Fibroblast of pulmonary artery (primary cell): ENCODE data around the gene FKBP11.

Experiments used
- DNase-seq: peaks from one replicate; pipeline ENCODE4 v3.0.0-alpha.2; 2010; ENCODE audit warnings: low read depth
- H3K4me3 ChIP-seq: replicated peaks from 2 replicates; pipeline ENCODE4 v1.5.1; 2011; ENCODE audit warnings: low read depth, mild to moderate bottlenecking, control low read depth, low read length, moderate library complexity
- TF ChIP-seq, protein P1 (sequence below): IDR thresholded peaks from 2 replicates; pipeline ENCODE4 v1.5.1; 2011; ENCODE audit warnings: mild to moderate bottlenecking, control low read depth, low read length, inconsistent platforms; ENCODE audit errors: missing control alignments

FKBP11 gene

DNA sequence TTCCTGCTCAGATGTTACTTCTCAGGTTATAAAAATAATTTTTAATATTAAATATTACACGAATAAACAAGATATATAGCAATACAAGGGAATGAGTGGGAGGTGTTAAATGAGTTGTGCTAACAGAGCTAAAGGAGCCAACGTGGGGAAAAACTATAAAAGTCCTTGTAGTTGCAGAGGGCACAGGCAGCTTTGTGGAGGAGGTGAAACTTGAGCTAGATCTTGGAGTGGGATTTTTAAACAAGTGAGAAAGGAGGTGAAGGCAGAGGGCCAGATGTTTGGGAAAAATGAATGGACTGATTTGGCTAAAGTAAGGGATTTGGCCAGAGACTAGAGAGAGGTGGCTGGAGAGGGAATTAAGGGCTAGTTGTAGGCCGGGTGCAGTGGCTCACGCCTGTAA is 5.2 kb upstream of the FKBP11 start:
- no peak overlapping the region for H3K4me3 ChIP-seq
- TF ChIP-seq, protein P1, sequence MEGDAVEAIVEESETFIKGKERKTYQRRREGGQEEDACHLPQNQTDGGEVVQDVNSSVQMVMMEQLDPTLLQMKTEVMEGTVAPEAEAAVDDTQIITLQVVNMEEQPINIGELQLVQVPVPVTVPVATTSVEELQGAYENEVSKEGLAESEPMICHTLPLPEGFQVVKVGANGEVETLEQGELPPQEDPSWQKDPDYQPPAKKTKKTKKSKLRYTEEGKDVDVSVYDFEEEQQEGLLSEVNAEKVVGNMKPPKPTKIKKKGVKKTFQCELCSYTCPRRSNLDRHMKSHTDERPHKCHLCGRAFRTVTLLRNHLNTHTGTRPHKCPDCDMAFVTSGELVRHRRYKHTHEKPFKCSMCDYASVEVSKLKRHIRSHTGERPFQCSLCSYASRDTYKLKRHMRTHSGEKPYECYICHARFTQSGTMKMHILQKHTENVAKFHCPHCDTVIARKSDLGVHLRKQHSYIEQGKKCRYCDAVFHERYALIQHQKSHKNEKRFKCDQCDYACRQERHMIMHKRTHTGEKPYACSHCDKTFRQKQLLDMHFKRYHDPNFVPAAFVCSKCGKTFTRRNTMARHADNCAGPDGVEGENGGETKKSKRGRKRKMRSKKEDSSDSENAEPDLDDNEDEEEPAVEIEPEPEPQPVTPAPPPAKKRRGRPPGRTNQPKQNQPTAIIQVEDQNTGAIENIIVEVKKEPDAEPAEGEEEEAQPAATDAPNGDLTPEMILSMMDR: no peak
- no peak for DNase-seq

DNA sequence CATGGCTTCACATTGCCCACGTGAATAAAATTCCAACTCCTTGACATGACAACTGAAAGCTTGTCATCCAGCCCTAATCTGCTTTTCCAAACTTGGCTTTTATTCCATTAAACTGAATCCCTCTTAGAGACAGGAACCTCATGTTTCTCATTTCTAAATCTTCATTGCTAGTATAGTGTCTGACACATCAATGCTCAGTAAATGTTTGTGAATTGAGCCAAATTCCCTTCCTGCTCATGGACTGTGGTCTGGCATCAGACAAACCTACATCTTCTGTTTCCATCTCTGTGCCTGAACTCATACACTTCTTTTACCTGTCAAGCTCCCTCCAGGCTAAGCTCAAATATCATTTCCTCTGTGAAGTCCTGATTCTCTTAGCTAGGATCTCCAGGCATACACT is 4.3 kb upstream of the FKBP11 start:
- no peak for DNase-seq
- no peak overlapping the region for H3K4me3 ChIP-seq
- TF ChIP-seq, protein P1: no peak

DNA sequence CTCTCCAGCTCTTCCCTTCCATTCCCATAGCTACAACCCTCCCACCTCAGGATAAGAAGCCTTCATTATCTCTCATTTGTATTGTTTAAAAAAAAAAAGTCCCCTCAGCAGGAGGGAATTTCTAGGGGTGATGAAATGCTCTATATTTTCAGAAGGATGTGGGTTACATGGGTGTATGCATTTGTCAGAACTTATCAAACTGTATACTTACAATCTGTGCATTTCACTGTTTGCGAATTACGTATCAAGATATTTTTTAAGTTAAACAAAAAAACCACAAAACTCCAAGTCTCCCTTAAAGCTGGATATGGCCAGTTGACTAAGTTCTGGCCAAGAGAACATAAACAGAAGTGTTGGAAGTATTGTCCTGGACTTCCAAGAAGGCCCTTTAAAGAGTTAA is 2.0 kb upstream of the FKBP11 start:
- TF ChIP-seq, protein P1: no peak
- H3K4me3 ChIP-seq: no peak overlapping the region
- DNase-seq: peak; percentile 54

DNA sequence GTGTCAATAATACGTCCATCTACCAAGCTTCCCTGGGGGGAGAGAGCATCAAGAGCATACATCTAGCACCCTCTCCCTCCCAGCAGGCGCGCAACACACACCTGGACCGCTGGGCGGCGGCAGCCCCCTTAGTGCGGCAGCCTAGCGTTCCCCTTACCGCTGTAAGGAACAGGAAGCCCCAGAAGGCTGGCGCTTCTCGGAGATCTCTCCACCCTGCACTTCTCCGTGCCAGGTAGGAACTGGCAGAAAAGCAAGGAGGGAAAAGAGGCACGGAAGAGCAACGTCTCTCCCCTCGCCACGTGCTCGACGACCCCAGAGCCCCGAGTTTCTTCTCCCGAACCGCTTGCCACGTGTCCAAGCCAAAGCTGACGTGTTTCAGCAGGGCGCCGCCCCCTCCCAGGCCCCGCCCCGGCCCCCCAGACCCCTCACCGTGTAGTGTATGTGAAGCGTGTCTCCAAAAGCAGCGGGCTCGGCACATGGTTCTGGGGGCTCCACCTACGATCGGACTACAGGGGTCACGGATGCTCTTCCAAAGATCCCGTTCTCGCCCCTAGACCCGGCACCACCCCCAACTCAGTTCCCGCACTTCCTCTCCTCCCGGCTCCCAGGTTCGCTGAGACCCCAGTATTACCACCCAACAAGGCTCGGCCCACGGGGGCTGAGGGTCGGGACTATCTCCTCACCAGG is 532 bp downstream of the FKBP11 start:
- TF ChIP-seq, protein P1: peak; percentile 57
- peak; percentile 48 for DNase-seq
- H3K4me3 ChIP-seq: peak overlapping the region; percentile 77

DNA sequence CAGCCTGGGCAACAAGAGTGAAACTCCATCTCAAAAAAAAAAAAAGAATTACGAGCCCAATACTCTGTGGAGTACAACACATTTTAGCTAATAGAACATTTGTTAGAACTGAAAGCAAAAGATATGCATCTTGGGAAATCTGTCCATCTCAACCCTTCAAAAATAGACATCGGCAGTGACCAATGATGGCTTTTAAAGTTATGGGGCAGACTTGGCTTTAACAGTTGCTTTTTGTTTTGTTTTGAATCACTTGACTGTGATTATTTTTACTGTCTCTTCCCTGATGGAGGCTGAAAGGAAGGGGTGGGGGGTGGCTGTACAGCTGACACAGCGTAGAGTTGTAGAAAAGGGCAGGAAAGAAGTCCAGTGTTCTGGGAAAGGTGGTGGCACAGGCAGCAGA is 2.2 kb downstream of the FKBP11 start:
- H3K4me3 ChIP-seq: no peak overlapping the region
- no peak for DNase-seq
- TF ChIP-seq, protein P1: no peak

DNA sequence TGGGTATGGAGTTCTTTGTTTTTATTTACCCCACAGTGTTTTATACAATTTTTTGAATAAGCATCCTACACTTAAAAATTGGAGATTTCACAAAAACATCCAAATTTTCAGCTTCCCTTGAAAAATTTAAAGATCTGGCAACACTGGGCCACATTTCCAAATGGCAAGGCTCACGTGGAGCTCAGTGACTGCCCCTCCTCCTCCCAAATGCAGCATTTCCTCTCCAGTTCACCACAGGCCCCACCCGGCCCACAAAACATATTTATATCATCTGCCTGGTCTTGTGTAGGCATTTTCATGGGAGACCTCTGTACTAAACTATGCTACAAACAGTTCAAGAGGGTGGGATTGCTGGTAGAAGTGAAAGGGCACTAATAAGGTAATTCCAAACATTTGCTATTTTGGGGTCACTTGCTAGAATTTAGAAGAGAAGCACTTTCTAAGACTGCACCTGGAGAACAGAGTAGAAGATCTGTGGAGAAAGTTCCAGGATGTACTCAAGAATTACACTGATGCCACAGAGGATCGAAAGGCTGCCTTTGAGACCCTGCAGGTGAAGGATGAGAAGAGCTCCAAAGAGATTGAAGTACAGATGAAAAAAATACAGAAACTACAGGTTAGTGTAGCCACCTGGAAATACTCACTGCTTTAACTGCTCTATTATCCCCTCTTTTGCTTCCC is 7.3 kb downstream of the FKBP11 start:
- TF ChIP-seq, protein P1: no peak
- DNase-seq: no peak
- H3K4me3 ChIP-seq: no peak overlapping the region
